ENCODE results near the gene TMTC3.

DNA sequence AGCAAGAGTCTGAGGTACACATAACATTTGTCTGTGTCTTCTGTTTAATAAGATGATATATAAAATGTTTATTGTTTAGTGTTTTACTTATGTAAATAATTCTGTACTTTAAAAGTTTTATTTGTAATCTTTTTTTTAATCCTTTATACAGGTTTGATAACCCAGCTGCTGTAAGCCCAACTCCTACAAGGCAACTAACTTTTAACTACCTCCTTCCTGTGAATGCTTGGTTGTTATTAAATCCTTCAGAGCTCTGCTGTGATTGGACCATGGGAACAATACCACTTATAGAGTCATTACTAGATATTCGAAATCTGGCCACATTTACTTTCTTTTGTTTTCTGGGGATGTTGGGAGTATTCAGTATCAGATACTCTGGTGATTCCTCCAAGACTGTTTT, 24.1 kb downstream of the TMTC3 start:
- TF ChIP-seq GATA3 (IDR thresholded peaks at IDR 0.05; ENCODE audit: low read depth, low read length) (no peak), GATA2 (IDR thresholded peaks at IDR 0.05; ENCODE audit: low read depth, low read length) (no peak)
